Stimulated activated CD4-positive, alpha-beta T cell treated with anti-CD3 and anti-CD28 coated beads, Interleukin-15, amount 100 ng/mL, for 24 hours (primary cell): Measurements from ENCODE around the gene WHRN.

Experiments
- DNase-seq: peaks from one replicate; pipeline ENCODE4 v3.0.0-alpha.2; 2020

Gene WHRN

GRCh38 chr9:114513055-114513958, 8.0 kb upstream of the WHRN start:
- no peak for DNase-seq

DNA sequence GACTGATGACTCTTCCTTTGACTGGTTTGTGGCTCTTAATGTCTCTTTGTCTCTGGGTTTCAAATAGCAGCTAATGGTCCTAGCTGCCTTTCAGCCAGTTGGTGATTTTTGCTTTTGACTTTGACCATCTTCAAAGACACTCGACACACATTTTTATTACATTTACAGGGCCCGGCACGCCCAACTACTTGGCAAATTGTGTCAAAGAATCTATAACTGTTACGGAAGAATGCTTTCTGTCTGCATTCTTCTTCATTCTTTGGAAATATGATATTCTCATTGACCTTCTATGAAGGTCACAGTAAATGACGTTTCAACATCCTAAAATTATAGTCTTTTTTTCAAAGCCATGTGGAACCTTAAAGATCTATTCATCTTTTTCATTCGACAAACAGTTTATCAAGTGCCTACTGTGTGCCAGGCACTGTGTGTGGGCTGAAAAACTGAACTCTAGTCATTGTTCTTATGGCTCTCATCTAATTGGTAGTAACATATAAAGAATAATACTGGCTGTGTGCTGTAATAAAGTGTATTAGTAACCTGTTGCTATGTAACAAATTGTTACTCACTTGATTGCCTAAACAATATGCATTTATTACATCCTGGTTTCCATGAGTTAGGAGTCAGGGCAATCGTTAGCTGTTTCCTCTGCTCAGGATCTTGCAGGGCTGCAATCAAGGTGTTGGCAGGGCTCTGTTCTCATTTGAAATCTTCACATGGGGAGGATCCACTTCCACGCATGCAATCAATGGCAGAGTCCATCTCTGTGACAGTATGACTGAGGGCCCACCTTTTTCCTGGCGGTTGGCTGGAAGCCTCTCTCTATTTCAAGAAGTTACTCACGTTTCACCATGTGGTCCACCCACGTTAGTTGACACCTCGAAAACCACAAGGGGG, 7.0 kb upstream of the WHRN start:
- no peak for DNase-seq

DNA sequence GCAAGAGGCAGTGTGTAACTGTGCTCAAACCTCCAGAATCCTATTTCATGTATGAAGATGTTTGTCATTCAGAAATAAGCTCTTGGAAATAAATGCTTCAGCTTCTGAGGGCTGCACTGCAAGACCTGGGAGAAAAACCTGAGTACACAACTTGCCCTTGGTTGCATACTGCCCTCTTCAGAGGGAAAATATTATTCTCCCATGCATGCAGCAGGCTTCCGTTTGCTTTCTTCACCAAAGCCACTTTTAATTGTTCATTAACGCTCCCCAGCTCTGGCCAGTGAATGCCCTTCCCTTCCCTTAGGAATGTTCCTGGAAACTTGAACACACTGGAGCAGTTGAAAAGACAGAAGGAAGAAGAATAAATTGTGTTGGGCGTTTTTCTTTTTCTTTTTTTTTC, 2.5 kb upstream of the WHRN start:
- no peak for DNase-seq

GRCh38 chr9:114506082-114506390, 763 bp upstream of the WHRN start:
- DNase-seq, result no peak

- peak; percentile 63 for DNase-seq
These were observed 709 bp downstream of the WHRN start for GRCh38 chr9:114504341-114505186.

GRCh38 chr9:114503522-114504340, 1.5 kb downstream of the WHRN start:
- no peak for DNase-seq

- DNase-seq, result no peak
These were observed 2.3 kb downstream of the WHRN start for GRCh38 chr9:114503009-114503408.

DNA sequence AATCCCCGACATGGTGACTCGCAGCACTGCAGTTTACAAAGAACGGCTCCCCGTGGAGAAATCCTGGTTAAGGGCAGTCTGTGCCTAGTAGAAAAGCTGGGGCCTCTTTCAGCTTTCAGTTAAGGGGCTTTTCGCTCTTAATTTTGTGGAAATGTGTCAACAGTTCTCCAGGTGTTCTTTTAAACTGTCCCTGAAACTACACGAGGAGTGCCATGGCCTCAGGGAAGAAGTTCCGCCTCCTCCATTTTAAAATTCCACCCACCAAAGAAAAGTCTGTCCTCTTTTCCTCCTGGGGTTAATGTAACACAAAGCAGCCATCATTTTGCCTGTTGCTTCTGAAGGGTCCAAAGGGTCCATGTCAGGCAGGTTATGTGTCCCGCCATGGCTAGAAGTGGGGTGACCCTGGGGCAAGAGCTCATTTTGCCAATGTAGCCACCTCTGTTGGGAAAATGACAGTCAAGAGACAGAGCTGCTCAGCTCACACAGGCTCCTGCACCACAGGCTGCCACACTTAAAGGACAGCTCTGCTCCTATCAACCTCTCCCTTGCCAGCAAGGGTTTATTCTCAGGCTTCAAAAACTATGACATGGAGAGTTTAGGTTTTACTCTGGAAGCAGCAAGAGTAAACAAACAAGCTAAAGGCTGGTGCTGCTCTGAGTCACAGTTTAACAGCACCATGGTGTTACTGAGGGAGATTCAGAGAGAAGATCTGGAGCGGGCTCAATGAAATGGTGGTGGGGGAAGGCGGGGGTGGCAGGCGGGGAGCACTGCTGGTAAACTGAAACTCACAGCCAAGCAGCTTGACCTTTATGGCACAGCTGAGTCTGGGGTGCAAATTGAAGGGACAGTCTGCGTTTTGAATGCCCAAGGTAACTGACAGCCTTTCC, 3.2 kb downstream of the WHRN start:
- DNase-seq, result no peak

GRCh38 chr9:114500697-114501292, 4.5 kb downstream of the WHRN start:
- no peak for DNase-seq

GRCh38 chr9:114499941-114500696, 5.2 kb downstream of the WHRN start:
- no peak for DNase-seq

DNA sequence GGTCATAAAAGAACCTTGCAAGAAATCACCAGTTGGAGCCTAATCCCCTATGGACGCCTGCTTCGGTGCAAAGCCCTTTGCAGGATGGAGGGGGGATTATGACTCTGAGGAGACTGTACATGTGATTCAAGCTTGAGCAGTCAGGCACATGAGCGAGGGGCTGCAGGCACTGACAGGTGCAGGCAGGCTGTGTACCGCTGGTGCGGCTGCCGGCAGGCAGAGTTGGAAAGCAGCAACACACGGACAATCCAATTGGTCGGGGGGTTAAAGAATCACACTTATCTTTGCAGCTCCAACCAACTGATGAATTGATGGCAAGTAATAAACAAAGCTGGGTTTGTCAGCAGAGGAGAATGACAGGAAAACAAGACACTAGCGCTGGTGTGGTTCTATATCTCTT, 5.7 kb downstream of the WHRN start:
- DNase-seq, result no peak

- no peak for DNase-seq
These were observed 7.4 kb downstream of the WHRN start for GRCh38 chr9:114497727-114498382.

DNA sequence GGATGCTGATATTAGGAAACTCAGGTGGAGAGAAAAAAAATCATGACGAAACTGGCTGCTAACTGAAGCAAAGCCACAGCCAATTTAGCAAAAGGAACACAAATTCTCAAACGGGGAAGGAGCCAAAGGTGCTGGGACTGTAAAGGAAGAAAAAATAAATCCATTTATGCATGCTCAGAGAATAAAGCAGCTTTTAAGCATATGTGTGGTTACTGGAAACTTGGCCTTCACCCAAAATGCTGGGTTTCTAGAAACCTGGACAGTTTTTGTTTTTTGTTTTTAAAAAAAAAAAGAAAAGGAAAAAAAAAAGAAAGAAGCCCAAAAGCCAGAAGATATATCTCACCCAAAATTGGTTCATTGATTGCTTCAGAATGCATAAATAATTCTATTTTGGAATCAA, 8.0 kb downstream of the WHRN start:
- no peak for DNase-seq

DNA sequence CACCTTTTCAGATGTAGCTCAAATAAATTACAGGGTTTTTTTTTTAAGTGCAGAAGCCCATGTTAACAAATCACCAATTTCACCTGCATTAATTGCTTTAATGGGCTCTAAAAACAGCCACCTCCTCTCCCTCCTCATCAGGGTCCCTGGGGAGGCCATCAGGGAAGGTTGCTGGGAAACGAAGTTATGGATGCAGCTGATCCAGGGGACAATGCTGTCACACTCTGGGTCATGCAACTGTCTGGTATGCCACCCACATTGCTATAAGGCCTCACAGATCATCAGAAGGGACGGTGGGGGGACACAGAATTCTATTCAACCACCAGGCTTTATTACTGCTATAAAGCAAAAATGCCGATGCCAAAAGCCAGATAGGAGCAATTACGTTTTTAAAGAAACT, 9.3 kb downstream of the WHRN start:
- DNase-seq, result no peak

DNA sequence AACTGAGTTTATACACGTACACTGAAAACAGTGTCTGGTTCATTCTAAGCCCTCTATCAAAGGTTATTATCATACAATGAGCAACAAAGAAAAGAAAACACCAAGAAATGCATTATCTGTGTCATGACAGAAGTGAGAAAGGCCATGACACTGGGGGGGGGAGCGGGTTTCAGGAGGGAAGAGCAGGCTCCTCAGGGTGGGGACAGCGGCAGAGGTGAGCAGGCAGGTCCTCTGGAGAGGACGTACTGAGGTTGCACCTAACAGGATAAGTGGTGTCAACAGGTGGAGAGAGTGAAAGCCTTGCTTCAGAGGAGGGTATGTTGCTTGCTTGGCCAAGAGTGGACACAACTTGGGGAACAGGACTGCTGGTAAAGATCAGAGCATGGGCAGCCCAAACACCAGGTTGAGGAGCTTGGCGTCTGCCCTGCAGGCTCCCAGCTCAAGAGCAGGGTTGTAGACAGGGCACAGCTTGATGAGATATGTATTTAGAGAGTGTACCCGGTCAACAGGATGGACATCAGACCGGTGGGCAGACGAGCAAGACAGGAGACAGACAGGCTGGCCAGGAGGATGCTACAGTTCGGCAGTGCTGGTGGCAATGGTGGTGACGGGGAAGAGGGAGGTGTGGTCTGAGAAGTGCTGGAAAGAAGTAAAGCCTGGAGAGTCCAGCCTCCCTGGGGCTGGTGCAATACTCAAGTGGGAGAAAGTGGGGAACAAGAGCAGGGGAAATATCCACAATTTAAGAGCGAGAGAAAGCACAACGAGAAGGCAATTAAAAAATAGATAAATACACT, 10.3 kb downstream of the WHRN start:
- no peak for DNase-seq

- DNase-seq, result no peak
These were observed 11.6 kb downstream of the WHRN start for GRCh38 chr9:114493521-114494184.

DNA sequence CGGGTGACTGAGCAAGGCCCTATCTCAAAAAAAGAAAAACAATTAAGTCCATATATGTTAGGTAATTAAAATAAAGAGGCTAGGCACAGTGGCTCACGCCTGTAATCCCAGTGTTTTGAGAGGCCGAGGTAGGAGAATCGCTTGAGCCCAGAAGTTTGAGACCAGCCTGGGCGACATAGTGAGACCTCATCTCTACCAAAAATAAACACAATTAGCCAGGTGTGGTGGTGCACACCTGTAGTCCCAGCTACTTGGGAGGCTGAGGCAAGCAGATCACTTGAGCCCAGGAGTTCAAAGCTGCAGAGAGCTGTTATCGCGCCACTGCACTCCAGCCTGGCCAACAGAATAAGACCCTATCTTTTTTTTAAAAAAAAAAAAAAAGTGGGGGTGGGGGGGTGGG, 12.3 kb downstream of the WHRN start:
- no peak for DNase-seq

GRCh38 chr9:114491430-114492003, 13.8 kb downstream of the WHRN start:
- no peak for DNase-seq
